HG03571 (cell line): Measurements from ENCODE around the gene CLSTN1.

Experiments
- ATAC-seq: cut with Tn5 transposase; IDR thresholded peaks from one replicate; pipeline ENCODE4 v1.9.1; 2021; ENCODE audit not compliant: unreplicated experiment

Gene CLSTN1

DNA sequence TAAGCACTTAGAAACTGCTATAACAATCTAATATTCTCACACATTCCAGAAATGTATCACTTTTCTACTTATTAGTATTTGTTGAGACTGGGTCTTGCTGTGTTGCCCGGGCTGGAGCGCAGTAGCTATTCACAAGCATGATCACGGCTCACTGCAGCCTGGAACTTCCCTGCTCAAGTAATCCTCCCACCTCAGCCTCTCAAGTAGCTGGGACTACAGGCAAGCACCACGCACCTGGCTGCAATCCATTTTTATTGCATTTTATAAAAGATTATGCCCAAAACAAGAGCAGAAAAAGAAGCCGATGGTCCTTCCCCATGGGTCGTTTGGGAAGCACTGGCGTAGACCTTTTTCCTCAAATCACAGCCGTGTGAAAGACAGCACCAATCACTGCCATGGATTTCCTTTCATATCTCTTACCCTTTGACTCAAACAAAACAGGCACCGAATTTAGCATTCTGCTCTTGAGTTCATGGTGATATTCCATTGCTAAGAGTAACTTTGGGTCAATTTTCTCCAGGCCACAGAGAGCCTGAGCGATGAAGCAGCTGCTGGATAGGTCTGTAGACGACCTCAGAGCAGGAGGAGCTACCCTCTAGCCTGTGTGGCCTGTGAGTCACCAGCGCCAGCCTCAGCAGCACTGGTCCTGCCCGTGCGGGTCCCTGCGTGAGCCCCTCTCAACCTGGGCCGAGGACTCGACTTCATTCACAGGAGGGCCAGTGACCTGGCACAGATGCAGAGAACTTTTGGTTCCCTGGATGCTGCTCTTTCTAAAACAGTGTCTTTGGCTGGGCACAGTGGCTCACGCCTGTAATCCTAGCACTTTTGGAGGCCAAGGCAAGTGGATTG is 91.4 kb downstream of the CLSTN1 start:
- no peak for ATAC-seq

DNA sequence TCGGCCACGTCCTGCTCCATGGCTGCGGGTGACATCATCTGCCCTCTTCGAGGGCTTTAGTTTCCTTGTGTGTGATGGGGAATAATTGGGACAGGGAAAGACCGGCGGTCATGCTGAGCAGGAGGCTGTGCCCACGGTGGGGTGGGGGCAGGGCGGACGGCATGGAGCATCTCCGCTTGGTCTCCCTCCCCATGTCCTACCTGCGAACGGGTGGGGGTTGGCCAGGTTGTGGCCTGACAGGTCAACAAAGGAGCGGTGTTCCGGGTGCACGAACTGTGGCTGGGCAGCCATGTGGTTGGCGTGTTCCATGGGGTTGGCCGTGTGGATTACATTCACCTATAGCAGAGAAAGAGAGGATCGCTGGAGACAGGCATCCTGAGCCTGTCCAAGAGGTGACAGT is 92.2 kb downstream of the CLSTN1 start:
- no peak for ATAC-seq

DNA sequence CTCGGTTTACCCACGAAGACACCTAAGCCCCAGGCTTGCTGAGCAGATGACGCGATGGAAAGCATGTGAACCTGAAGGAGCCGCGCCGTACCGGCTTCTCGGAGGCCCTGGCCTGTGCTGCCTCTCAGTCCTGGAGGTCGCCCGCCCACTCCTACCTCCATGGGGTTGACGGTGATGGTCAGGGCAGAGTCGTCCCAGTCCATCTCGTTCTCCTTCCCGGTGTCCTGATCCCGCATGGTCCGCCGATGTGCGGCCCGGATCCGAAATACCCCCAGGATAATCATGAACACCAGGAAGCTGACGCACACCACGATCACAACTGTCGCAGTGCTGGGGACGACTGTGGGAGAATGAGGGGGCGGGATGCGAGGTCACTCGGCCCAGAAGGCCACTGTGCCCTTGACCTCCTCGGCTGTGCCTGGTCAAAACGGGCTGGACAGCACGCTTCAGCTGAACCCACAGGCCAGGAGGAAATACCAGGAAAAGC is 92.7 kb downstream of the CLSTN1 start:
- ATAC-seq: no peak

DNA sequence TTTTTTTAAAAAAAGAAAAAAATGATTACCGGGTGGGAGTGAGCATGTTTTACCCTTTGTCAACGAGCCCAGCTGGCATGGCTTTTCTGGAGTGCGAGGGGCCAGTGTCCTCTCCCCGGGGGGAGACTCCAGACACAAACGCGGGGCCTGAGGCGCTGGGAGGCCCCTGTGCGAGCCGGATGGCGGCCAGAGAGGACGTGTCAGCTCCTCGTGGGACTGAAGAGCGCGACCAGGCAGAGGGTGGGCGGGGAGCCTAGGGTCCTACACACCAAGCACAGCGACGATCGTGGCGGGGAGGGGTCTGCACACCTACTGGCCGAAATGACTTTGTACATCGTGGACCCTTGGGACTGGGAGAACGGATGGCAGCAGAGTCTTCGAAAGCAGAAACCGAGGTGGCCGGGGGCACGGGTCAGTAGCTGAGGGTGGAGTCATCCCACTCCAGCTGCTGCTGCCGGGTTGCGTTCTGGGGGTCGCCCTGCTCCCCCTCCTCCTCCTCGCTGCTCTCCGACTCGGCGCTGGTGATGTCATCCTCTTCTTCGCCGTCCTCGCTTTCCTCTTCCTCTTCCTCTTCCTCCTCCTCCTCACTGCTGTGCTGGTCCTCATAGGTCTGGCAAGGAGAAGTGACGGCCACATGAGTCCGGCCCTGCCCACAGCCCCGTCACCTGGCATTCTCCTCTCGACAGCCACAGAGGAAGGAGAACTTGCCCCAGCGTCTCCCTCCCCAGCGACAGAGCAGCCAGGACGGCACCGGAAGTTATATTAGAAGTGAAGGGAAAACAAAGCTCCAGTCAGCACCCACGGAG is 93.5 kb downstream of the CLSTN1 start:
- ATAC-seq: no peak

DNA sequence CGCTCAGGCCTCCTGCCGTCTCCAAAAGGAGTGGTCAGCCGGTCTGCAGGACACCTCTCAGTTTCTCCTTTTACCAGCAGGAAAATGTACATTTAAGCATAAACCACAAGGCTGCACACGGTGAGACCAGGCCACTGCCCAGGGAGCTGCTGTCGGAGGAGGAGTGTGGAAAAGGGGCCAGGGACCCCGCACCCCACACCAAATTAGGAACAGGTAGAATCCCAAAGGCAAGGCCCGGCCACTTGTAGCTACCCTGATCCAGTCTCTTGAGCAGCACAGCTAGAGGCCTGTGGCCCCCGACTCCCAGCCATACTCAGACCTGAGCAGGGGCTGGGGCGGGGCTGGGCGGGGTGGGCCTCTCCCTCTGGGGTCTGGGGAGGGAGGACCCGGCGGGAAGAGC is 94.2 kb downstream of the CLSTN1 start:
- ATAC-seq: no peak

DNA sequence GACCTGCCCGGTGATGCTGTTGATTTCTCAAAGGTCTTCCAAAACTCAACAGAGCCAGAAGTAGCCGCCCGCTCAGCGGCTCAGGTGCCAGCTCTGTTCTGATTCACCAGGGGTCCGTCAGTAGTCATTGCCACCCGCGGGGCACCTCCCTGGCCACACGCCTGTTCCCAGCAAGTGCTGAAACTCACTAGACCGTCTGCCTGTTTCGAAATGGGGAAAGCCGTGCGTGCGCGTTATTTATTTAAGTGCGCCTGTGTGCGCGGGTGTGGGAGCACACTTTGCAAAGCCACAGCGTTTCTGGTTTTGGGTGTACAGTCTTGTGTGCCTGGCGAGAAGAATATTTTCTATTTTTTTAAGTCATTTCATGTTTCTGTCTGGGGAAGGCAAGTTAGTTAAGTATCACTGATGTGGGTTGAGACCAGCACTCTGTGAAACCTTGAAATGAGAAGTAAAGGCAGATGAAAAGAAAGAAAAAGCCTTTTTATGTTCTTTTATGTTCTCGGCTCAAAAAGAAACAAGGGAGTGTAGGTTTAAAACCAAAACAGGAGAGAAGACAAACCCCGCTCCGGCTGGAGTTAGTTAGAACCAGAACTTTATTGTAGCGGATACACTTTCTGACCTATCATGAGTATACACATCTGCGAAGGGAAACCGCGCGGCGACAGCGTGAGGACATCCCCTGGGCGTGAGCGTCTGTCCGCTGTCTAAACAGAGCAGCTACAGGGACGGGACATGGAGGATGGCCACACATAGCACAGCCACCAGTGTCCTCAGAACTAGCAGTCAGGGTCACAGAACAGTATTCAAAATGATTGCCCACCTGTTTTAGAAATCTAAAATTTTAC is 95.1 kb downstream of the CLSTN1 start:
- ATAC-seq: no peak

DNA sequence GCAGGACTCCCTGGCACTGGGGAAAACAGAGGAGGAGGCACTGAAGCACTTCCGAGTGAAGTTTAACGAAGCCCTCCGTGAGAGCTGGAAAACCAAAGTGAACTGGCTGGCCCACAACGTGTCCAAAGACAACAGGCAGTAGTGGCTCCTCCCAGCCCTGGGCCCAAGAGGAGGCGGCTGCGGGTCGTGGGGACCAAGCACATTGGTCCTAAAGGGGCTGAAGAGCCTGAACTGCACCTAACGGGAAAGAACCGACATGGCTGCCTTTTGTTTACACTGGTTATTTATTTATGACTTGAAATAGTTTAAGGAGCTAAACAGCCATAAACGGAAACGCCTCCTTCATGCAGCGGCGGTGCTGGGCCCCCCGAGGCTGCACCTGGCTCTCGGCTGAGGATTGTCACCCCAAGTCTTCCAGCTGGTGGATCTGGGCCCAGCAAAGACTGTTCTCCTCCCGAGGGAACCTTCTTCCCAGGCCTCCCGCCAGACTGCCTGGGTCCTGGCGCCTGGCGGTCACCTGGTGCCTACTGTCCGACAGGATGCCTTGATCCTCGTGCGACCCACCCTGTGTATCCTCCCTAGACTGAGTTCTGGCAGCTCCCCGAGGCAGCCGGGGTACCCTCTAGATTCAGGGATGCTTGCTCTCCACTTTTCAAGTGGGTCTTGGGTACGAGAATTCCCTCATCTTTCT is 96.7 kb downstream of the CLSTN1 start:
- ATAC-seq: no peak

DNA sequence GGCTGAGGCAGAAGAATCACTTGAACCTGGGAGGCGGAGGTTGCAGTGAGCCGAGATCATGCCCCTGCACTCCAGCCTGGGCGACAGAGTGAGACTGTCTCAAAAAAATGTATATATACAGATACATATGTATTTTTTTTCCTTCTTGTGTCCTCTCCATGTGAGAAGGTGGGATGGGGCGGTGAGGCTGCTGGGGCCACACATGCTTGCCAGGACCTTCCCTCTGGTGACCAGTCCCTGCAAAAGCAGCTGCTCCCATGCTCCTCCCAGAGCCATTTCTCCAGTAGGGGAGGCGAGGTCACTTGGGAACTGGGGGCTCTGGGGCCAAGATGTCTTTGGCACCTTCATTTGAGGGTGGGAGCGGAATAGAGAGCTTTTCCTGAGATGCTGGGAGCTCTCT is 97.4 kb downstream of the CLSTN1 start:
- ATAC-seq: no peak

DNA sequence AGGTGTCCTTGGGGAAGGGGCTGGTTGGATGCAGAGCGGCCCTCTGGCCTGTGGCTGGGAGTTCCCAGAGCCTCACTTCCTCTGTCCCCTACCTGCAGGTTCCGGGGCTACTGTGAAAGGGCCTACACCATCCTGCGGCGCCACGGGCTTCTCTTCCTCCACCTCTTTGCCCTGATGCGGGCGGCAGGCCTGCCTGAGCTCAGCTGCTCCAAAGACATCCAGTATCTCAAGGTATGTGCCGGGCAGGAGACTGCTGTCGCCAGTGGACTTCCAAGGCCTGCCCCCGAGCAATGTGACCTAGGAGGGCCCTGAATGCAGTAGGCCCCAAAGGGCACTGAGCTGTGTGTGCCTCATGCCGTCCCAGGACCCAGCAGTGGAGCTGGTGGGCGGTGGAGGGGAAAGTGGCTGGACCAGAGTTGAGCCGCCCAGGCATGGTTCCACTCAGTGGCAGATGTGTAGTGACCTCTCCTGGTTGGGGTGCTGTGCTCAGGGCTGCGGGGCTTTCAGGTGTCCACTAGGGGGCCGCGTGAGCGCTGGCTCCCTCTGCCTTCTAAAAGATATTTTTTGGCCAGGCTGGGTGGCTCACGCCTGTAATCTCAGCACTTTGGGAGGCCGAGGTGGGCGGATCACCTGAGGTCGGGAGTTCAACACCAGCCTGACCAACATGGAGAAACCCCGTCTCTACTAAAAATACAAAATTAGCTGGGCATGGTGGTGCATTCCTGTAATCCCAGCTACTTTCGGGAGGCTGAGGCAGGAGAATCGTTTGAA is 98.9 kb downstream of the CLSTN1 start:
- ATAC-seq: peak; percentile 48

DNA sequence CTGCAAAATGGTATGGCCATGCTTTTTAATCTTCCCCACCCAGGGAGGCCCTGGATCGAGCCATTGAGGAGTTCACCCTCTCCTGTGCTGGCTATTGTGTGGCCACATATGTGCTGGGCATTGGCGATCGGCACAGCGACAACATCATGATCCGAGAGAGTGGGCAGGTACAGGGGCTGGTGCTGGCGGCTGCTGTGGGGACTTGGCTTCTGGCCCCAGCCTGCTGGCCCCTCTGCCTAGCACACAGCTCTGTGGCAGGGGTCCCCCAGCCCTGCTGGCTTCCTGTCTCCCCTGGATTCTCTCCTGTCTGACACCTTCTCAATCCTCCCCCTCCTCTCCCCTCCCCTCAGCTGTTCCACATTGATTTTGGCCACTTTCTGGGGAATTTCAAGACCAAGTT is 99.8 kb downstream of the CLSTN1 start:
- no peak for ATAC-seq

DNA sequence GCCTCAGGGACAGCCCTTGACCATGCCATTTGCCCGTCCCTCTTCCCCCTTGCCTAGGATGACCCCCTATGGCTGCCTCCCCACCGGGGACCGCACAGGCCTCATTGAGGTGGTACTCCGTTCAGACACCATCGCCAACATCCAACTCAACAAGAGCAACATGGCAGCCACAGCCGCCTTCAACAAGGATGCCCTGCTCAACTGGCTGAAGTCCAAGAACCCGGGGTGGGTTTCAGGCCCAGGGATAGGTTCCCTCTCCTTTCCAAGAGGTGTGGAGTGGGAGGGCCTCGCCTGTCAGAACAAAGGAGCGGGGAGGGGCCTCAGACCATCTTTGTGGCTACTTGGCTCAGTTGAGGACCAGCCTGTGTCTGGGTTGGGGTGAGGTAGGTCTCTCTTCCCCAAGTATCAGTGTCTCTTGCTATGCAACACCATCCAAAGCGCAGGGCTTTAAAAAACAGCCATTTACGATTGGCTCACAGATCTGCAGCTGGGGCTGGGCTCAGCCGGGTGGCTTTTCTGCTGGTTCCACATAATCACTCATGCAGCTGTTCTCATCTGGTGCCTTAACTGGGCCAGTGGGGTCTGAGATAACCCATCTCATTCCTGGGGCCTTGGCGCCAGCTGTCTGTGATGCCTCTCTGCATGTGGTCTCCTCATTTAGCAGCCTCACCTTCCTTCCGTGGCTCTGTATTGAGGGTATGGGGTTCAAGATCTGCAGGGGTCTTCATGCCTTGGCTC is 100.5 kb downstream of the CLSTN1 start:
- no peak for ATAC-seq

DNA sequence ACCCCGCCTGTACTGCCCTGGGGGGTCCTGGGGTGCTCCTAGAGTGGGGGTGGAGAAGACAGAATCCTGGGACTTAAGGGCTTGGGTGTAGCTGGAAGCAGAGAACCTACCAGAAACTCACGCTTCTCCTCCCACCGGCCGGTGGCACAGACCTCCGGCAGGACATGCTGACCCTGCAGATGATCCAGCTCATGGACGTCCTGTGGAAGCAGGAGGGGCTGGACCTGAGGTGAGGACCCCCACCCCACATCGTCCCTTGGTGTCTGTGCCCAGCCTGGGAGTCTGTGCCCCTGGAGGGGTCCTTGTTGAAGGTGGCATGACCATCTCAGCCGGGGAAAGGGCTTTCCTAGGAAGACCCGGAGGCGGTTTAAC is 101.4 kb downstream of the CLSTN1 start:
- no peak for ATAC-seq

DNA sequence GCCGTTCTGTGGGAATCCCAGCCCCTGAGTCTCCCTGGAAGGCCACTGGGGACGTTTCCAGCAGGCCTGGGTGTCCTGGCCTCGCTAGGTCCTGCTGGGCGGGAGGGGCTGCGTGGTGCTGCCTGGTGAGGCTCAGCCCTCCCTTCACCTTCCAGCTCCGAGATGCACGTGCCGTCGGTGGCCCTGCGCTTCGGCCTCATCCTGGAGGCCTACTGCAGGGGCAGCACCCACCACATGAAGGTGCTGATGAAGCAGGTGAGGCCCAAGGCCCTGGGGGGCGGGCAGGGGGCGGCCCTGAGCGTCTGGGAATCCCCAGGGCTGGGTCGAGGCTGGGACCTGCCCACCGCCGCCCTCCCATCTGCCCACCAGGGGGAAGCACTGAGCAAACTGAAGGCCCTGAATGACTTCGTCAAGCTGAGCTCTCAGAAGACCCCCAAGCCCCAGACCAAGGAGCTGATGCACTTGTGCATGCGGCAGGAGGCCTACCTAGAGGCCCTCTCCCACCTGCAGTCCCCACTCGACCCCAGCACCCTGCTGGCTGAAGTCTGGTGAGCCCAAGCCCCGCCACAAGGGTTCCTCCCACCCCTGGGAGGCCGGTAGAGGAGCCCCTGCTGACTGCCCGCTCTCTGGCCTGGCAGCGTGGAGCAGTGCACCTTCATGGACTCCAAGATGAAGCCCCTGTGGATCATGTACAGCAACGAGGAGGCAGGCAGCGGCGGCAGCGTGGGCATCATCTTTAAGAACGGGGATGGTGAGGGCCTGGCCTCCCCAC is 102.0 kb downstream of the CLSTN1 start:
- ATAC-seq: no peak

DNA sequence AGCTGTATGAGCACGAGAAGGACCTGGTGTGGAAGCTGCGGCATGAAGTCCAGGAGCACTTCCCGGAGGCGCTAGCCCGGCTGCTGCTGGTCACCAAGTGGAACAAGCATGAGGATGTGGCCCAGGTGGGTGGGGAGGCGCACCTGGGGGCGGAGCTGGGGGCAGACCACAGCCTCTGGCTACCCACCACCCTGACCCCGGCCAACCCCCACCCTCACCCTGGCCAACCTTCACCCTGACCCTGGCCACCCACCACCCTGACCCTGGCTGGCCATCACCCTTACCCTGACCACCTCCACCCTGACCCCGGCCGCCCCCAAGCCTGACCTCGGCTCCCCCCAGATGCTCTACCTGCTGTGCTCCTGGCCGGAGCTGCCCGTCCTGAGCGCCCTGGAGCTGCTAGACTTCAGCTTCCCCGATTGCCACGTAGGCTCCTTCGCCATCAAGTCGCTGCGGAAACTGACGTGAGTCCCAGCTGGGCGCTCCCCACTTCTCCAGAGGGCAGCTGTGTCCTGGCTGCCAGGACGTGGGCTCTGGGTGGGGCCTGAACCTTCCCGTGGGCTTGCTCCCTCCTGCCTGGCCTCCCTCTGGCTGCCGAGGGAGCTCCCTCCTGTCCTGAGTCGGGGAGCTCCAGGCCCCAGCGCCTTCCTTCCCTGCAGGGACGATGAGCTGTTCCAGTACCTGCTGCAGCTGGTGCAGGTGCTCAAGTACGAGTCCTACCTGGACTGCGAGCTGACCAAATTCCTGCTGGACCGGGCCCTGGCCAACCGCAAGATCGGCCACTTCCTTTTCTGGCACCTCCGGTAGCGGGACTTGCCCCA is 102.8 kb downstream of the CLSTN1 start:
- no peak for ATAC-seq

DNA sequence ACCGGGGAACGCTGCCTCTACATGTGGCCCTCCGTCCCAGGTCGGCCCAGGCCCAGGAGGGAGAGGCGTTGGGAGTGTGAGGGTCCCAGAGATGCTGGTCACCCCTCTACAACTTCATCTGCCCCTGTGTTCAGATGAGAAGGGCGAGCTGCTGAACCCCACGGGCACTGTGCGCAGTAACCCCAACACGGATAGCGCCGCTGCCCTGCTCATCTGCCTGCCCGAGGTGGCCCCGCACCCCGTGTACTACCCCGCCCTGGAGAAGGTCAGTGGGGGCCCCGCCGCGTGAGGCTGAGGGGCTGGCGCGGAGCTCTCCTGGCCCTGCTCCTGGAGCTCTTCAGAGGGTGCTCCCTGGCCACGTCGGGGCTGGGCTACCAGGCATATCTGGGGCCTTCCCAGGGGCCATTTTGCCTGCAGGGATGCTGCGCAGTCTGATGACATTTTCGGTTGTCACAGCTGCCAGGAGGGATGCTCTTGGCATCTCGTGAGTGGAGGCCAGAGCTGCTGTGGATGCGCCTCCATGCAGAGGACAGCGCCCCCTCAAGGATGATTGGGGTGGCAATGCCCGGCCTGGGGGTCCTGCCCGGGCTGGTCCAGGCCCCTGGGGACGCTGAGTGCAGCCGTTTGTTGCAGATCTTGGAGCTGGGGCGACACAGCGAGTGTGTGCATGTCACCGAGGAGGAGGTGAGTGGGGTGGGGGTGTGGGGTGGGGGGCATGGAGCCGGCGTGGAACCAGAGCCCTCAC is 103.6 kb downstream of the CLSTN1 start:
- ATAC-seq: no peak

DNA sequence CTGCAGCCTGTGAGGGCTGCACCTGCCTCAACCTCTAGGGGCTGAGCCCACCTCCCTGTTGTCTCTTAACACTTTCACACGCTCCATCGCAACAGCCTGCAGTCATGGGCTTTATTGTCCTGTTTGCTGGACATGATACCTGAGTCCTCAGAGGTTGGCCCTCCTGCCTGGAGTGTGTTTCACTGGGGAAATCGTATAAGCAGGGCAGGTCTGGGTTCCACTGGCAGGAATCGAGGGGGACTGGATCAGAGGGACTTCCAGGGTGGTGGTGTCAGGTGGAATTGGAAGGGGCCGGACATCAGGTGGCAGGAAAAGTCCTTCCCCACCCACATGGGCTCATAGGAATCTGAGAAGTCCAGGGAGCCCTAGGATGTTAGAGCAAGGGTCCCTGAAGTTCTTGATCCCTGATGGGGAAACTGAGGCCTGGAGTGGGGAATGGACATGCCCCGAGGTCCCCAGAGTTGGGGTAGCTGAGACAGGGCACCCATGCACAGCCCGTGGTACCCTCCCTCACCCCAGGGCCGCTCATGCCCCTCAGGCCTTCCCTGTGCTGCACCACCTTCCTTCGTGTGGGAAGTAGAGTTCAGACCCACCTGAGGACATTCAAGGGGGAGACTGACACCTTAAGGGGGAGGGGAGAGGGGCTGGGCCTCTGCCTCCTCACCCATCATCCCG is 105.6 kb downstream of the CLSTN1 start:
- ATAC-seq: no peak
